IMR-90 (cell line): ENCODE measurements around the gene SLC45A2. TPM values are rescaled to one million over a fixed set of nuclear protein-coding genes. Genes with fewer than 3 reads are reported as not detected.

Experiments used
- ATAC-seq: fragments of 200-7000 bp; cut with Tn5 transposase; 2 replicates; pipeline ENCODE4 v1.9.1; 2020; ENCODE audit warnings: low read depth, mild to moderate bottlenecking, moderate library complexity
- BruUV-seq: library from RNA; stranded (reverse); fragments of 400-500 nt; replicated peaks from 2 replicates; lab custom pipeline; 2021; lab: Mats Ljungman, UMichigan
- CTCF ChIA-PET: fragments of 300-600 bp; formaldehyde crosslinking; extraction: SDS; loops from one replicate; lab custom pipeline; 2021; ENCODE audit warnings: antibody characterized with exemption; lab: Yijun Ruan, JAX
- POLR2A ChIA-PET: fragments of 300-600 bp; sonication (Branson Sonifier 250); formaldehyde crosslinking; loops from one replicate; lab custom pipeline; 2022; ENCODE audit warnings: antibody characterized with exemption; ENCODE audit not compliant: unreplicated experiment; lab: Charles Lee
- DNase-seq: peaks from one replicate; pipeline ENCODE4 v3.0.0; 2013
- H2AFZ ChIP-seq: replicated peaks from 2 replicates; pipeline ENCODE3; 2013; ENCODE audit warnings: low read length, mild to moderate bottlenecking; ENCODE audit not compliant: poor library complexity
- H2AK5ac ChIP-seq: 2 replicates; pipeline ENCODE4 v1.6.1; 2013; ENCODE audit warnings: low read depth, low read length, inconsistent platforms
- H2AK9ac ChIP-seq: replicated peaks from 2 replicates; pipeline ENCODE3; 2013; ENCODE audit warnings: mild to moderate bottlenecking, low read depth, low read length, moderate library complexity; ENCODE audit not compliant: poor library complexity
- H2BK120ac ChIP-seq: 2 replicates; pipeline ENCODE4 v1.6.1; 2013; ENCODE audit warnings: low read depth, low read length, inconsistent platforms
- H2BK15ac ChIP-seq: 3 replicates; pipeline ENCODE4 v1.6.1; 2013; ENCODE audit warnings: low read depth, low read length, inconsistent platforms
- H2BK20ac ChIP-seq: 2 replicates; pipeline ENCODE4 v1.6.1; 2013; ENCODE audit warnings: low read depth, mild to moderate bottlenecking, inconsistent platforms, low read length, moderate library complexity
- H2BK5ac ChIP-seq: 2 replicates; pipeline ENCODE4 v1.6.1; 2013; ENCODE audit warnings: mild to moderate bottlenecking, low read depth, low read length, inconsistent platforms; ENCODE audit not compliant: poor library complexity, severe bottlenecking
- H3K14ac ChIP-seq: replicated peaks from 2 replicates; pipeline ENCODE4 v1.6.1; 2013; ENCODE audit warnings: low read depth, low read length, inconsistent platforms
- H3K18ac ChIP-seq: 2 replicates; pipeline ENCODE4 v1.6.1; 2013; ENCODE audit warnings: low read depth, low read length, control low read depth
- H3K23ac ChIP-seq: 2 replicates; pipeline ENCODE4 v1.6.1; 2013; ENCODE audit warnings: low read depth, low read length, inconsistent platforms
- H3K27ac ChIP-seq: 2 replicates; pipeline ENCODE4 v1.5.1; 2013; ENCODE audit warnings: mild to moderate bottlenecking, control low read depth, low read length; ENCODE audit not compliant: insufficient read depth
- H3K27me3 ChIP-seq: 2 replicates; pipeline ENCODE4 v1.6.1; 2013; ENCODE audit warnings: low read length; ENCODE audit not compliant: control insufficient read depth, insufficient read depth
- H3K36me3 ChIP-seq: 2 replicates; pipeline ENCODE4 v1.6.1; 2013; ENCODE audit warnings: low read length, mixed read lengths; ENCODE audit not compliant: control insufficient read depth, insufficient read depth
- H3K4ac ChIP-seq: 2 replicates; pipeline ENCODE4 v1.6.1; 2013; ENCODE audit warnings: low read depth, low read length, inconsistent platforms
- H3K4me1 ChIP-seq: 2 replicates; pipeline ENCODE4 v1.6.1; 2013; ENCODE audit warnings: low read length, mixed read lengths; ENCODE audit not compliant: control insufficient read depth, insufficient read depth
- H3K4me2 ChIP-seq: 2 replicates; pipeline ENCODE4 v1.6.1; 2013; ENCODE audit warnings: low read depth, mild to moderate bottlenecking, control low read depth, low read length, moderate library complexity
- H3K4me3 ChIP-seq: 2 replicates; pipeline ENCODE4 v1.5.1; 2013; ENCODE audit warnings: low read depth, mild to moderate bottlenecking, control low read depth, low read length, moderate library complexity; ENCODE audit not compliant: insufficient read depth
- H3K56ac ChIP-seq: 2 replicates; pipeline ENCODE4 v1.6.1; 2013; ENCODE audit warnings: low read length, inconsistent platforms; ENCODE audit not compliant: insufficient read depth; ENCODE audit errors: extremely low read depth
- H3K79me1 ChIP-seq, 2 experiments: 2 replicates each; pipeline ENCODE4 v1.6.1; 2013; ENCODE audit warnings: low read length in 2 of 2, inconsistent platforms in 1 of 2, low read depth in 1 of 2
- H3K9ac ChIP-seq: 2 replicates; pipeline ENCODE4 v1.6.1; 2013; ENCODE audit warnings: low read depth, low read length, control low read depth
- H3K9me1 ChIP-seq: 2 replicates; pipeline ENCODE4 v1.6.1; 2013; ENCODE audit warnings: low read length, inconsistent platforms; ENCODE audit not compliant: insufficient read depth
- H3K9me3 ChIP-seq: 2 replicates; pipeline ENCODE4 v1.6.1; 2013; ENCODE audit warnings: low read length; ENCODE audit not compliant: control insufficient read depth, insufficient read depth
- H4K20me1 ChIP-seq: 2 replicates; pipeline ENCODE4 v1.6.1; 2013; ENCODE audit warnings: low read length, inconsistent platforms; ENCODE audit not compliant: insufficient read depth
- H4K5ac ChIP-seq: 2 replicates; pipeline ENCODE4 v1.6.1; 2013; ENCODE audit warnings: mild to moderate bottlenecking, low read depth, low read length, control low read depth
- H4K8ac ChIP-seq, 2 experiments: 2 replicates each; pipeline ENCODE4 v1.6.1; 2013; ENCODE audit warnings: low read depth in 2 of 2, low read length in 2 of 2, control low read depth in 1 of 2, inconsistent platforms in 1 of 2
- H4K91ac ChIP-seq: 2 replicates; pipeline ENCODE4 v1.6.1; 2013; ENCODE audit warnings: low read depth, low read length, inconsistent platforms; ENCODE audit not compliant: insufficient read depth
- BHLHE40 ChIP-seq: fragments of 150-350 bp; IDR thresholded peaks from 2 replicates; pipeline ENCODE4 v1.6.1; 2016; ENCODE audit warnings: mild to moderate bottlenecking, low read depth, low read length
- CEBPB ChIP-seq: IDR thresholded peaks from 2 replicates; pipeline ENCODE4 v1.6.1; 2012; ENCODE audit warnings: low read depth, low read length, improper control_type of control experiment
- CHD1 ChIP-seq: IDR thresholded peaks from 2 replicates; pipeline ENCODE4 v1.6.1; 2012; ENCODE audit warnings: low read depth, low read length, improper control_type of control experiment
- CTCF ChIP-seq: conservative IDR thresholded peaks from 2 replicates; pipeline ENCODE4 v1.5.1; 2012; ENCODE audit warnings: mild to moderate bottlenecking, low read depth, low read length, improper control_type of control experiment
- MAZ ChIP-seq: IDR thresholded peaks from 2 replicates; pipeline ENCODE4 v1.6.1; 2012; ENCODE audit warnings: low read depth, mild to moderate bottlenecking, low read length, improper control_type of control experiment, moderate library complexity, borderline replicate concordance
- MXI1 ChIP-seq: IDR thresholded peaks from 2 replicates; pipeline ENCODE4 v1.6.1; 2012; ENCODE audit warnings: low read depth, mild to moderate bottlenecking, low read length, moderate library complexity, borderline replicate concordance
- NFE2L2 ChIP-seq: fragments of 150-350 bp; IDR thresholded peaks from 2 replicates; pipeline ENCODE4 v1.6.1; 2016; ENCODE audit warnings: low read depth, mild to moderate bottlenecking, low read length
- POLR2A ChIP-seq: IDR thresholded peaks from 2 replicates; pipeline ENCODE4 v1.6.1; 2012; ENCODE audit warnings: mild to moderate bottlenecking, low read depth, low read length
- RAD21 ChIP-seq: IDR thresholded peaks from 2 replicates; pipeline ENCODE4 v1.6.1; 2012; ENCODE audit warnings: low read length, improper control_type of control experiment
- RCOR1 ChIP-seq: IDR thresholded peaks from 2 replicates; pipeline ENCODE4 v1.6.1; 2012; ENCODE audit warnings: mild to moderate bottlenecking, low read length, improper control_type of control experiment; ENCODE audit not compliant: insufficient replicate concordance
- RFX5 ChIP-seq: IDR thresholded peaks from 2 replicates; pipeline ENCODE4 v1.8.0; 2012; ENCODE audit warnings: low read depth, mild to moderate bottlenecking, low read length, moderate library complexity
- SMC3 ChIP-seq: fragments of 150-350 bp; IDR thresholded peaks from 2 replicates; pipeline ENCODE4 v1.6.1; 2016; ENCODE audit warnings: low read depth, mild to moderate bottlenecking, antibody characterized with exemption, low read length, moderate library complexity
- WGBS, 2 experiments: methylation state at CpG; one replicate each; pipeline versions ENCODE4 v1.1.5 to v1.1.7; 2013; ENCODE audit warnings: missing lambda C conversion rate in 2 of 2; ENCODE audit not compliant: insufficient read length in 1 of 2; ENCODE audit errors: extremely low coverage in 2 of 2; 5-methylcytosine and 5-hydroxymethylcytosine counted together
- dilution Hi-C: fragments of 300-500 bp; cut with HindIII; formaldehyde crosslinking; loops from one replicate; pipeline ENCODE4 v1.14.3; 2018; ENCODE audit warnings: low sequenced_read_pairs; ENCODE audit not compliant: unreplicated experiment
- in situ Hi-C: fragments of 300-500 bp; cut with MboI; formaldehyde crosslinking; loops from 3 replicates; pipeline ENCODE4 v1.14.3; 2019; ENCODE audit warnings: low sequenced_read_pairs, inconsistent platforms, mixed read lengths
- intact Hi-C: fragments of 100-400 bp; cut with micrococcal nuclease; formaldehyde crosslinking; loops from 2 replicates; pipeline ENCODE4 v1.10.0; 2022
- polyA plus RNA-seq, 3 experiments: library from polyadenylated mRNA; depleted of rRNA; stranded (reverse); fragments of >200 nt; gene quantifications; 2 replicates each; pipeline ENCODE4 v1.2.3, GENCODE V29; 2012; ENCODE audit warnings: low replicate concordance in 1 of 3
- total RNA-seq: library from RNA; depleted of rRNA; stranded (reverse); fragments of >200 nt; gene quantifications from 2 replicates; pipeline ENCODE4 v1.2.3, GENCODE V29; 2012
- TF ChIP-seq, protein P1 (sequence below): fragments of 150-350 bp; IDR thresholded peaks from 2 replicates; pipeline ENCODE4 v1.6.1; 2016; ENCODE audit warnings: low read depth, mild to moderate bottlenecking, low read length, moderate library complexity, borderline replicate concordance
- TF ChIP-seq, protein P2 (sequence below): fragments of 150-350 bp; IDR thresholded peaks from 2 replicates; pipeline ENCODE4 v1.6.1; 2017; ENCODE audit warnings: mild to moderate bottlenecking, antibody characterized with exemption, low read length, low read depth

Gene SLC45A2
- total and polyA plus RNA-seq, 2 of the 4 experiments (the other 2 are of a cell fraction): 0.07 TPM; not detected in 1

DNA sequence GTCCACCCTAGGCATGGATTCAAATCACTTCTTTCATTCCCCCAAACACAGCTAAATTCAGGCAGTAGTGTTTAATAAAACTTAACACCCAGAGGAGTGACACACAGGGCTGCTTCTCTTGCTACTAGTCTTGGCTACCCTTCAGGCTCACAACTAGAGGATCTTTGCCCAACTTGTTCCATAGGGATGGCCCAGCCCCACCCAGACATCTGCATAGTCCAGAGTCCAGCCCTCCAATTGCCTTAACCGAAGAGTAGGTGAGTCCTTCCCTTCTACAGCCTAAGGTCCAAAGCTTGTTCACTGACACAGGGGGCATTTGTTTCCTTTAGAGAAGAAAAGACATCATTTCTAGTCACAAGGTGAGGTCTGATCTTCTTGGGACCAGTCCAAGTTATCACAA, 63.5 kb downstream of the SLC45A2 start:
- Histone ChIP-seq H2BK120ac (no peak overlapping the region), H3K27me3 (peaks cover 22% of the 10 kb centered on the region), H3K9me3 (peaks cover 6% of the 10 kb centered on the region; the same call in 1 of the 2 replicates), H2AFZ (no peak overlapping the region), H4K8ac (no peak overlapping the region), H2BK15ac (no peak overlapping the region), H3K23ac (no peak overlapping the region), H3K14ac (no peak overlapping the region), H3K36me3 (no peaks in the 10 kb centered on the region), H3K27ac (no peak overlapping the region), H3K4me1 (no peaks in the 10 kb centered on the region), H3K4me2 (no peak overlapping the region), H3K79me1 (no peaks in the 10 kb centered on the region), H3K9ac (no peak overlapping the region), H4K20me1 (no peaks in the 10 kb centered on the region), H2BK5ac (no peak overlapping the region), H3K18ac (no peak overlapping the region), H2BK20ac (no peak overlapping the region), H3K4ac (no peak overlapping the region), H2AK9ac (no peak overlapping the region), H4K91ac (no peak overlapping the region), H2AK5ac (no peak overlapping the region), H3K4me3 (no peak overlapping the region), H4K5ac (no peak overlapping the region), H3K56ac (no peak overlapping the region), H3K9me1 (no peaks in the 10 kb centered on the region)
- CTCF ChIA-PET: interaction anchor here (0.5 kb wide), 1 partner anchor 16 kb away, joined by 3 read pairs; no protein-coding TSS in a partner anchor
- DNase-seq (no peak), ATAC-seq (no peak)
- no TSS peak for BruUV-seq
- intact Hi-C loops (no loop called here), dilution Hi-C loops (no loop called here), in situ Hi-C loops (no loop called here)
- no CpG with 5 or more reads among the region's 1 CpG for WGBS, 2 experiments
- POLR2A ChIA-PET: no interaction called here
- no peak for TF ChIP-seq RAD21
- TF ChIP-seq CTCF: no peak
- TF ChIP-seq, protein P1, sequence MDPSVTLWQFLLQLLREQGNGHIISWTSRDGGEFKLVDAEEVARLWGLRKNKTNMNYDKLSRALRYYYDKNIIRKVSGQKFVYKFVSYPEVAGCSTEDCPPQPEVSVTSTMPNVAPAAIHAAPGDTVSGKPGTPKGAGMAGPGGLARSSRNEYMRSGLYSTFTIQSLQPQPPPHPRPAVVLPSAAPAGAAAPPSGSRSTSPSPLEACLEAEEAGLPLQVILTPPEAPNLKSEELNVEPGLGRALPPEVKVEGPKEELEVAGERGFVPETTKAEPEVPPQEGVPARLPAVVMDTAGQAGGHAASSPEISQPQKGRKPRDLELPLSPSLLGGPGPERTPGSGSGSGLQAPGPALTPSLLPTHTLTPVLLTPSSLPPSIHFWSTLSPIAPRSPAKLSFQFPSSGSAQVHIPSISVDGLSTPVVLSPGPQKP: no peak
- TF ChIP-seq NFE2L2: no peak
- no peak for TF ChIP-seq BHLHE40
- no peak for TF ChIP-seq MAZ
- no peak for TF ChIP-seq RCOR1
- no peak for TF ChIP-seq CHD1
- no peak for TF ChIP-seq SMC3
- no peak for TF ChIP-seq POLR2A
- no peak for TF ChIP-seq MXI1
- no peak for TF ChIP-seq CEBPB
- TF ChIP-seq RFX5: no peak
- TF ChIP-seq, protein P2, sequence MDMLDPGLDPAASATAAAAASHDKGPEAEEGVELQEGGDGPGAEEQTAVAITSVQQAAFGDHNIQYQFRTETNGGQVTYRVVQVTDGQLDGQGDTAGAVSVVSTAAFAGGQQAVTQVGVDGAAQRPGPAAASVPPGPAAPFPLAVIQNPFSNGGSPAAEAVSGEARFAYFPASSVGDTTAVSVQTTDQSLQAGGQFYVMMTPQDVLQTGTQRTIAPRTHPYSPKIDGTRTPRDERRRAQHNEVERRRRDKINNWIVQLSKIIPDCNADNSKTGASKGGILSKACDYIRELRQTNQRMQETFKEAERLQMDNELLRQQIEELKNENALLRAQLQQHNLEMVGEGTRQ: no peak
